ENCODE measurements around the gene PLEKHD1. TPM values are rescaled to one million over a fixed set of nuclear protein-coding genes. Genes with fewer than 3 reads are reported as not detected.
"Not testable (repeated sequence)": the region's sequence is repeated elsewhere in the genome, so short reads cannot be mapped to it uniquely, and the experiment has no call there.

PLEKHD1 gene
- total RNA-seq, 1 experiment from 2014 or later = 1.2 TPM

DNA sequence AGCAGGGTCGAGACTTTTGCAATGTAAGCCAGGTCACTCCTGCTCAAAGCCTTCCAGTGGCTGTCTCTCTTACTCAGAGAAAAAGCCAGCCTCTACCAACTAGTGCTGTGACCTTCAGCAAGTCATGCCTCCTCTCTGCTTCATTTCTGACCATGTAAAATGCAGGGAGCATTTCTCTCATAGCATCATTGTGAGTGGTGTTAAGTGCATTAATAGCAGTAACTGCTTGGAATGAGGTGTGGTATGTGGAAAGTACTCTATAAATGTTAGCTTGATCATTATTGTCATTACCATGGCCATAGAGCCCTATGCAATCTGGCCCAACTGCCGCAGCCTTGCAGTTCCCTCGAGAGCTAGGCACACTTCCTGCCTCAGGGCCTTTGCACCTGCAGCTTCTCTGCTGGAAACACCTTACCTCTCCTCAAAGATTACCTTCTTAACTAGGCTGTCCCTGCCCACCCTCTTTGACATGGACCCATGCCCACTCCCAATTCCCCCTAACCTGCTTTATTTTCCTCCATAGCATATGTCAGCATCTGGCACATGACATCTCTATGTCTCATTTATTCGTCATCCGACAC lies 10.9 kb downstream of the PLEKHD1 start:
- H3K27ac ChIP-seq (ENCODE audit: low read depth, low read length) = no peak overlapping the region
- ATAC-seq (no peak), DNase-seq (ENCODE audit: low read depth, low spot score) (no peak)
- CTCF ChIA-PET = no interaction called here
- no peak overlapping the region for H2AFZ ChIP-seq (ENCODE audit: low read depth, low read length, poor library complexity, severe bottlenecking)
- no peaks in the 10 kb centered on the region for H3K9me2 ChIP-seq (ENCODE audit: insufficient read depth)
- H3K4me1 ChIP-seq (ENCODE audit: control insufficient read depth in 1 of 2, insufficient read depth in 2 of 2, low read length in 2 of 2) = no peaks in the 10 kb centered on the region
- intact Hi-C loops (cut with micrococcal nuclease) = no loop called here
- H3K79me2 ChIP-seq (ENCODE audit: insufficient read depth, low read length) = no peaks in the 10 kb centered on the region
- POLR2A ChIA-PET = no interaction called here
- H3K9ac ChIP-seq (ENCODE audit: low read length) = no peak overlapping the region
- TF ChIP-seq ATF3 (IDR thresholded peaks at IDR 0.05) (no peak), SIN3A (IDR thresholded peaks at IDR 0.05; ENCODE audit: low read depth) (no peak), EZH2 (IDR thresholded peaks at IDR 0.05) (no peak), SP1 (IDR thresholded peaks at IDR 0.05; ENCODE audit: low read depth) (no peak), POLR2A (IDR thresholded peaks at IDR 0.05; ENCODE audit: borderline replicate concordance, extremely low read depth, insufficient read depth, insufficient read length) (no peak), JUND (IDR thresholded peaks at IDR 0.05) (no peak), FOSL1 (IDR thresholded peaks at IDR 0.05; ENCODE audit: low read depth) (no peak), CEBPB (IDR thresholded peaks at IDR 0.05; ENCODE audit: low read depth) (no peak)
- TF ChIP-seq, protein P1, sequence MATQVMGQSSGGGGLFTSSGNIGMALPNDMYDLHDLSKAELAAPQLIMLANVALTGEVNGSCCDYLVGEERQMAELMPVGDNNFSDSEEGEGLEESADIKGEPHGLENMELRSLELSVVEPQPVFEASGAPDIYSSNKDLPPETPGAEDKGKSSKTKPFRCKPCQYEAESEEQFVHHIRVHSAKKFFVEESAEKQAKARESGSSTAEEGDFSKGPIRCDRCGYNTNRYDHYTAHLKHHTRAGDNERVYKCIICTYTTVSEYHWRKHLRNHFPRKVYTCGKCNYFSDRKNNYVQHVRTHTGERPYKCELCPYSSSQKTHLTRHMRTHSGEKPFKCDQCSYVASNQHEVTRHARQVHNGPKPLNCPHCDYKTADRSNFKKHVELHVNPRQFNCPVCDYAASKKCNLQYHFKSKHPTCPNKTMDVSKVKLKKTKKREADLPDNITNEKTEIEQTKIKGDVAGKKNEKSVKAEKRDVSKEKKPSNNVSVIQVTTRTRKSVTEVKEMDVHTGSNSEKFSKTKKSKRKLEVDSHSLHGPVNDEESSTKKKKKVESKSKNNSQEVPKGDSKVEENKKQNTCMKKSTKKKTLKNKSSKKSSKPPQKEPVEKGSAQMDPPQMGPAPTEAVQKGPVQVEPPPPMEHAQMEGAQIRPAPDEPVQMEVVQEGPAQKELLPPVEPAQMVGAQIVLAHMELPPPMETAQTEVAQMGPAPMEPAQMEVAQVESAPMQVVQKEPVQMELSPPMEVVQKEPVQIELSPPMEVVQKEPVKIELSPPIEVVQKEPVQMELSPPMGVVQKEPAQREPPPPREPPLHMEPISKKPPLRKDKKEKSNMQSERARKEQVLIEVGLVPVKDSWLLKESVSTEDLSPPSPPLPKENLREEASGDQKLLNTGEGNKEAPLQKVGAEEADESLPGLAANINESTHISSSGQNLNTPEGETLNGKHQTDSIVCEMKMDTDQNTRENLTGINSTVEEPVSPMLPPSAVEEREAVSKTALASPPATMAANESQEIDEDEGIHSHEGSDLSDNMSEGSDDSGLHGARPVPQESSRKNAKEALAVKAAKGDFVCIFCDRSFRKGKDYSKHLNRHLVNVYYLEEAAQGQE (IDR thresholded peaks at IDR 0.05; ENCODE audit: low read depth) = no peak
- no peak overlapping the region for H3K4me2 ChIP-seq (ENCODE audit: low read length)
- no peaks in the 10 kb centered on the region for H3K9me3 ChIP-seq (ENCODE audit: control insufficient read depth in 1 of 2, insufficient read depth in 1 of 2, low read depth in 1 of 2, low read length in 2 of 2)
- no peaks in the 10 kb centered on the region for H4K20me1 ChIP-seq (ENCODE audit: insufficient read depth)
- H3K36me3 ChIP-seq (ENCODE audit: control insufficient read depth in 1 of 2, insufficient read depth in 2 of 2, low read length in 2 of 2) = no peaks in the 10 kb centered on the region; a peak in 1 of 4 replicates
- no peak overlapping the region for H3K4me3 ChIP-seq (replicated peaks in 1 of 2; ENCODE audit: low read depth in 1 of 2, low read length in 2 of 2)
- BruUV-seq (replicated peaks) = no TSS peak
- H3K27me3 ChIP-seq (ENCODE audit: insufficient read depth, low read length) = no peaks in the 10 kb centered on the region
- RAD21 ChIA-PET (ENCODE audit: low non-redundant PET in 1 of 2, low total read pairs in 2 of 2, uncharacterized antibody in 2 of 2, unreplicated experiment in 2 of 2) = no interaction called here

DNA sequence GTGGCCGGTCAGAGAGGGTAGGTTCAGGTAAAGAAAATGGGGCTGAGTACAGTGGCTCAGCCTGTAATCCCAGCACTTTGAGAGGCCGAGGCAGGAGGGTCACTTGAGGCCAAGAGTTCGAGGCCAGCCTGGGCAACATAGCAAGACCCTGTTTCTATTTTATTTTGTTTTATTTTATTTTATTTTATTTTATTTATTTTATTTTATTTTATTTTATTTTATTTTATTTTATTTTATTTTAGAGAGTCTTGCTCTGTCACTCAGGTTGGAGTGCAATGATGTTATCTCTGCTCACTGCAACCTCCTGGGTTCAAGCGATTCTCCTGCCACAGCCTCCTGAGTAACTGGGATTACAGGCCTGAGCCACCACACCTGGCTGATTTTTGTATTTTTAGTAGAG lies 13.3 kb downstream of the PLEKHD1 start:
- RAD21 ChIA-PET (ENCODE audit: low non-redundant PET in 1 of 2, low total read pairs in 2 of 2, uncharacterized antibody in 2 of 2, unreplicated experiment in 2 of 2); H3K4me2 ChIP-seq (ENCODE audit: low read length); DNase-seq (ENCODE audit: low read depth, low spot score); H3K9me2 ChIP-seq (ENCODE audit: insufficient read depth); H2AFZ ChIP-seq (ENCODE audit: low read depth, low read length, poor library complexity, severe bottlenecking); H3K4me1 ChIP-seq (ENCODE audit: control insufficient read depth in 1 of 2, insufficient read depth in 2 of 2, low read length in 2 of 2); CTCF ChIA-PET; H4K20me1 ChIP-seq (ENCODE audit: insufficient read depth); H3K9me3 ChIP-seq (ENCODE audit: control insufficient read depth in 1 of 2, insufficient read depth in 1 of 2, low read depth in 1 of 2, low read length in 2 of 2); intact Hi-C loops (cut with micrococcal nuclease); H3K27ac ChIP-seq (ENCODE audit: low read depth, low read length); H3K9ac ChIP-seq (ENCODE audit: low read length); H3K79me2 ChIP-seq (ENCODE audit: insufficient read depth, low read length); H3K36me3 ChIP-seq (ENCODE audit: control insufficient read depth in 1 of 2, insufficient read depth in 2 of 2, low read length in 2 of 2); BruUV-seq (replicated peaks); ATAC-seq; POLR2A ChIA-PET; H3K27me3 ChIP-seq (ENCODE audit: insufficient read depth, low read length); H3K4me3 ChIP-seq (replicated peaks in 1 of 2; ENCODE audit: low read depth in 1 of 2, low read length in 2 of 2): not testable (repeated sequence)

DNA sequence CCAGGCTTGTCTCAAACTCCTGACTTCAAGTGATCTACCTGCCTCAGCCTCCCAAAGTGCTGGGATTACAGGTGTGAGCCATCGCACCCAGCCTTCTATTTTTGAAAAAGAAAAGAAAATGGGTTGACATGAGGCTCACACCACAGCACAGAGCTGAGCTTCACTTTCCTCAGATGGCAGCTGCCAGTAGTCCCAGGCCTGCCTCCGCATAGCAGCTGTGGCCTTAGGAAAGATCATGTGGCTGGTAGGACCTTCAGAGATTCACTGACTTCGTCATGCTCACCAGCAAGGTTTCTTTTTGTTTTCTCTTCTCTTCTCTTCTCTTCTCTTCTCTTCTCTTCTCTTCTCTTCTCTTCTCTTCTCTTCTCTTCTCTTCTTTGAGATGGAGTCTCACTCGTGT lies 13.8 kb downstream of the PLEKHD1 start:
- intact Hi-C loops (cut with micrococcal nuclease); H3K27me3 ChIP-seq (ENCODE audit: insufficient read depth, low read length); H3K4me2 ChIP-seq (ENCODE audit: low read length); H2AFZ ChIP-seq (ENCODE audit: low read depth, low read length, poor library complexity, severe bottlenecking); H3K9me3 ChIP-seq (ENCODE audit: control insufficient read depth in 1 of 2, insufficient read depth in 1 of 2, low read depth in 1 of 2, low read length in 2 of 2); RAD21 ChIA-PET (ENCODE audit: low non-redundant PET in 1 of 2, low total read pairs in 2 of 2, uncharacterized antibody in 2 of 2, unreplicated experiment in 2 of 2); POLR2A ChIA-PET; H4K20me1 ChIP-seq (ENCODE audit: insufficient read depth); BruUV-seq (replicated peaks); DNase-seq (ENCODE audit: low read depth, low spot score); H3K9ac ChIP-seq (ENCODE audit: low read length); CTCF ChIA-PET; H3K4me1 ChIP-seq (ENCODE audit: control insufficient read depth in 1 of 2, insufficient read depth in 2 of 2, low read length in 2 of 2); H3K79me2 ChIP-seq (ENCODE audit: insufficient read depth, low read length); H3K4me3 ChIP-seq (replicated peaks in 1 of 2; ENCODE audit: low read depth in 1 of 2, low read length in 2 of 2); H3K9me2 ChIP-seq (ENCODE audit: insufficient read depth); ATAC-seq; H3K36me3 ChIP-seq (ENCODE audit: control insufficient read depth in 1 of 2, insufficient read depth in 2 of 2, low read length in 2 of 2); H3K27ac ChIP-seq (ENCODE audit: low read depth, low read length): not testable (repeated sequence)

Measured in HCT116 (cell line).